Activated B cell treated with CpG ODN at 0.5 μM for 24 hours (primary cell): ENCODE data around the gene SYNDIG1. TPM values are rescaled to one million over a fixed set of nuclear protein-coding genes. Genes with fewer than 3 reads are reported as not detected.

Experiments used
- ATAC-seq: fragments of 200-7000 bp; cut with Tn5 transposase; one replicate; pipeline ENCODE4 v1.10.0; 2021; ENCODE audit warnings: low read depth, mild to moderate bottlenecking, moderate library complexity
- CTCF ChIA-PET: fragments of 350-600 bp; sonication (Branson Sonifier 250); formaldehyde crosslinking; loops from one replicate; lab custom pipeline; 2021; ENCODE audit warnings: antibody characterized with exemption; lab: Charles Lee
- POLR2A ChIA-PET: fragments of 350-600 bp; sonication (Branson Sonifier 250); formaldehyde crosslinking; loops from one replicate; lab custom pipeline; 2021; ENCODE audit warnings: antibody characterized with exemption; lab: Charles Lee
- DNase-seq: peaks from one replicate; pipeline ENCODE4 v3.0.0; 2022
- H3K27ac Mint-ChIP-seq: one replicate; pipeline ENCODE4 v1.8.0; 2020; ENCODE audit warnings: mixed read lengths
- H3K27me3 Mint-ChIP-seq: one replicate; pipeline ENCODE4 v1.8.0; 2021; ENCODE audit warnings: mixed read lengths
- H3K36me3 Mint-ChIP-seq: one replicate; pipeline ENCODE4 v1.8.0; 2021; ENCODE audit warnings: low read depth, mixed read lengths
- H3K4me1 Mint-ChIP-seq: one replicate; pipeline ENCODE4 v1.8.0; 2021; ENCODE audit warnings: mixed read lengths
- H3K4me3 Mint-ChIP-seq: one replicate; pipeline ENCODE4 v1.8.0; 2020; ENCODE audit warnings: mild to moderate bottlenecking, mixed read lengths
- H3K9me3 Mint-ChIP-seq: one replicate; pipeline ENCODE4 v1.8.0; 2020; ENCODE audit warnings: mixed read lengths
- intact Hi-C: fragments of 100-400 bp; cut with micrococcal nuclease; formaldehyde crosslinking; loops from one replicate; pipeline ENCODE4 v1.15.1; 2024
- total RNA-seq: library from RNA; stranded (reverse); gene quantifications from 2 replicates; pipeline ENCODE4 v1.2.3, GENCODE V29; 2022
- TF ChIP-seq, protein P1 (sequence below): fragments of 200-600 bp; IDR thresholded peaks from one replicate; pipeline ENCODE4 v1.8.0; 2022; ENCODE audit warnings: antibody characterized with exemption, mild to moderate bottlenecking

The SYNDIG1 gene
- total RNA-seq, 1 donor from 2014 or later: not detected

DNA sequence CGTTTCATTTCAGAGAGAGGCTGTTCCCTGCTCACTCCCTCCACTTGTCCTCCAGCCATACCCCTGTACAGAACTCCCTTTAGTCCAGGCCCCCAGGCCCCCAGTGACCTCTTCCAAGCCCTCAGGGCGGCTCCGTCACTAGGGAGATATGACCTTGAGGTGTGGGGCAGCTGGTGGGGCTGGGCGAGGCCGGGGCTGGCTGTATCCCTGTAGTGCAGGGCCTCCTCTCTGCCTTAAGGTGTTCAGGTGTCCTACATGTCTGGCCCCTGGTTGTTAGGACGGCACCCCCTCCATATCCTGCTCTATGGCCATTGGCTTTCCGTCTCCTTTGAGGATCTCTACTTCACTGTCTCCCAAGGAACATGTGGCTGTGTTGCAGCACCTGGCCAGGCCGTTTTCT, 17.4 kb upstream of the SYNDIG1 start:
- Mint-ChIP-seq H3K27me3 (peaks cover 3% of the 10 kb centered on the region), H3K9me3 (no peaks in the 10 kb centered on the region)
- TF ChIP-seq, protein P1, sequence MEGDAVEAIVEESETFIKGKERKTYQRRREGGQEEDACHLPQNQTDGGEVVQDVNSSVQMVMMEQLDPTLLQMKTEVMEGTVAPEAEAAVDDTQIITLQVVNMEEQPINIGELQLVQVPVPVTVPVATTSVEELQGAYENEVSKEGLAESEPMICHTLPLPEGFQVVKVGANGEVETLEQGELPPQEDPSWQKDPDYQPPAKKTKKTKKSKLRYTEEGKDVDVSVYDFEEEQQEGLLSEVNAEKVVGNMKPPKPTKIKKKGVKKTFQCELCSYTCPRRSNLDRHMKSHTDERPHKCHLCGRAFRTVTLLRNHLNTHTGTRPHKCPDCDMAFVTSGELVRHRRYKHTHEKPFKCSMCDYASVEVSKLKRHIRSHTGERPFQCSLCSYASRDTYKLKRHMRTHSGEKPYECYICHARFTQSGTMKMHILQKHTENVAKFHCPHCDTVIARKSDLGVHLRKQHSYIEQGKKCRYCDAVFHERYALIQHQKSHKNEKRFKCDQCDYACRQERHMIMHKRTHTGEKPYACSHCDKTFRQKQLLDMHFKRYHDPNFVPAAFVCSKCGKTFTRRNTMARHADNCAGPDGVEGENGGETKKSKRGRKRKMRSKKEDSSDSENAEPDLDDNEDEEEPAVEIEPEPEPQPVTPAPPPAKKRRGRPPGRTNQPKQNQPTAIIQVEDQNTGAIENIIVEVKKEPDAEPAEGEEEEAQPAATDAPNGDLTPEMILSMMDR: no peak

DNA sequence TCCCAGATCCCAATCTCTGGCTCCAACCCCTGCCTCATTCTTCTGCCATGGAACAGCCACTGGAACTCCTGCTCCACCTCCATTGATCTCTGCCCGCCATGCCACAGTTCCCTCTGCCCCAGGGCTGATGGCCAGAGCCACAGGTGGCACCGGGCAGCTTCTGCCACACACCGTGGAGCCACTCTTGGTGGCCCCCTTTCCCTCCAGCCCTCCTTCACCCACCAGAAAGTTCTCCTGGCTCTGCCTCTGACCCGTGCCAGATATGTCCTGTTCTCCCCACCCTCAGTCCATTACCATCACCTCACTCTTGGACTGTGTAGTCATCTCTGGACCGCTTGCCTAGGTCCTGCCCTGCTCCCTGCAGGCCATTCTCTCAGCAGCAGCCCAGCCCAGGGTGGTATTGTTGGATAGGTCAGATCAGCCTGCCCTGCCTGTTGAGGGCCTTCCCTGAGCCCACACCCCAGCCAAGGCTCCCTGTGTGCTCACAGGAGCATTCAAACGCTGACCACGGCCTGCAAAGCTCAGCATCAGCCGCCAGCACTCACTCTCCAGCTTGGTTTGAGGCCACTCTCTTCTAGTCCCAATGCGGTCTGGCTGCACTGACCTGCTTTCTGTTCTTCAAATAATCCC, 16.8 kb upstream of the SYNDIG1 start:
- intact Hi-C loops: no loop called here
- Mint-ChIP-seq H3K27ac (no peak overlapping the region), H3K9me3 (no peaks in the 10 kb centered on the region), H3K27me3 (peaks cover 6% of the 10 kb centered on the region), H3K4me3 (no peak overlapping the region), H3K4me1 (no peaks in the 10 kb centered on the region), H3K36me3 (no peaks in the 10 kb centered on the region)
- TF ChIP-seq, protein P1: no peak
- ChIA-PET CTCF (no interaction called here), POLR2A (no interaction called here)
- no peak for DNase-seq
- ATAC-seq: no peak

More for the DNA sequence above, 17.4 kb upstream of the SYNDIG1 start:
- ATAC-seq (no peak), DNase-seq (no peak)
- Mint-ChIP-seq H3K27ac (no peak overlapping the region), H3K4me1 (no peaks in the 10 kb centered on the region), H3K36me3 (no peaks in the 10 kb centered on the region), H3K4me3 (no peak overlapping the region)
- ChIA-PET POLR2A (no interaction called here), CTCF (no interaction called here)
- intact Hi-C loops: no loop called here

DNA sequence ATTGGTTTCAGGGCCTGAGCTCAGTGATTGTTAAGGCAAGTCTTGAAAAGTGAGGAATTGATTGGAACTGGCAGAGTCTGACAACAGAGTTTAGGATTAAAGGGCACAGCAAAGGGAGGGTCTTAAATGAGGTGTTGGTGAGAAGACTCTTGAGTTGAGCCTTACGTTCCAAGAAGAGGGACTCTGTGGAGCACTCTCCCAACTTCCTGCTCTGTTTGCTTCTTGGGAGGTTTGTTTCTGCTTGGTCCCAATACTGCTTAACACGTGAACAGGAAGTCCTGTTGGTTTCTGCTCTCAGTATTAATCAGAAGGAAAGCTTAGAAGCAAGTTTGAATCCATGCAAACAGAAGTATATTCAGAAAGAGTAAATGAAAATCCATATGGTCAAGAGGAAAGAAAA, 15.6 kb upstream of the SYNDIG1 start:
- intact Hi-C loops: no loop called here
- CTCF ChIA-PET: no interaction called here
- no peaks in the 10 kb centered on the region for H3K4me1 Mint-ChIP-seq

DNA sequence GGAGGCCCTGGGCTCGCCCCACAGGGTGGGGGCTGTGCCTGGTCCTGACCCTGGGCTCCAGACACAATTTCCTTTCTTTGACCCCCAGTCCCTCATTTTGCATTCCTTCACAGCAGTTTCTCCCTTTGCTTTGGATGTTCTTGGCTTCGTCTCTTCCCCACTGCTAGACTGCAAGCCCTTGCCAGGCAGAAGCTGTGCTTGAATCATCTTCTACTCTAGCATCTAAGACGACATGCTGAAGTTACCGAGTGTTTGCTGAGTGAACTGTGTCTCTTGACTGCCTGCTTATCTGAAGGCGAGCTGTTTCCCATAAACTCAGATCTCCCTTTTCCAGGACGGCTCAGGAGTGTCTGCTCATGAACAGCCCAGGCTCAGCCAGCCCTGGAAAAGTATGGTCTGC, 14.3 kb upstream of the SYNDIG1 start:
- ATAC-seq (no peak), DNase-seq (no peak)
- H3K4me3 Mint-ChIP-seq: no peak overlapping the region
- H3K27me3 Mint-ChIP-seq: peaks cover 13% of the 10 kb centered on the region
- H3K9me3 Mint-ChIP-seq: no peaks in the 10 kb centered on the region
- no peaks in the 10 kb centered on the region for H3K4me1 Mint-ChIP-seq
- TF ChIP-seq, protein P1: no peak
- ChIA-PET POLR2A (no interaction called here), CTCF (no interaction called here)
- H3K36me3 Mint-ChIP-seq: no peaks in the 10 kb centered on the region
- H3K27ac Mint-ChIP-seq: no peak overlapping the region
- intact Hi-C loops: no loop called here

More for the DNA sequence above, 15.6 kb upstream of the SYNDIG1 start:
- peaks cover 13% of the 10 kb centered on the region for H3K27me3 Mint-ChIP-seq
- POLR2A ChIA-PET: no interaction called here
- no peak overlapping the region for H3K27ac Mint-ChIP-seq
- TF ChIP-seq, protein P1: no peak
- no peaks in the 10 kb centered on the region for H3K9me3 Mint-ChIP-seq
- no peak overlapping the region for H3K4me3 Mint-ChIP-seq
- no peak for DNase-seq
- H3K36me3 Mint-ChIP-seq: no peaks in the 10 kb centered on the region
- no peak for ATAC-seq

DNA sequence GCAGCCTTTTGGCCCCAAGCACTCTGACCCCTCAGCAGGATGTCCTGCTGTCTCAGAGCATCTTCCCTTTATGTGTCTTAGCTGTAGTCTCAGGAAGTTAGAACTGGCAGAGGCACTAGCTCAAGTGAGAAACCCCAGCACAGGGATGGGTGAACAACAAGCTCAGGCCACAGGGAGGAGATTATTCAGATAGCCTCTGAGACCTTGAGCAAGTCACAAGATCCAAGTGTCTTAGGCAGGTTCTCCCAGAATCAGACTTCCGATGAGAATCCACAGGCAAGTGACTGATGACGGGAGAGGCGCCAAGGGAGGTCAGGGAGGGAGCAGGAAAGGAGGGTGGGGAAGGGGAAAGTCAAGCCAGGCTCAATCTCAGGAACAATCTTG, 13.0 kb upstream of the SYNDIG1 start:
- ATAC-seq (no peak), DNase-seq (no peak)
- Mint-ChIP-seq H3K36me3 (no peaks in the 10 kb centered on the region), H3K4me3 (no peak overlapping the region), H3K9me3 (no peaks in the 10 kb centered on the region), H3K27me3 (peaks cover 13% of the 10 kb centered on the region), H3K27ac (no peak overlapping the region), H3K4me1 (no peaks in the 10 kb centered on the region)
- TF ChIP-seq, protein P1: no peak
- intact Hi-C loops: no loop called here
- ChIA-PET CTCF (no interaction called here), POLR2A (no interaction called here)
